ENCODE results near the gene CAMK2N1.

CAMK2N1 gene

DNA sequence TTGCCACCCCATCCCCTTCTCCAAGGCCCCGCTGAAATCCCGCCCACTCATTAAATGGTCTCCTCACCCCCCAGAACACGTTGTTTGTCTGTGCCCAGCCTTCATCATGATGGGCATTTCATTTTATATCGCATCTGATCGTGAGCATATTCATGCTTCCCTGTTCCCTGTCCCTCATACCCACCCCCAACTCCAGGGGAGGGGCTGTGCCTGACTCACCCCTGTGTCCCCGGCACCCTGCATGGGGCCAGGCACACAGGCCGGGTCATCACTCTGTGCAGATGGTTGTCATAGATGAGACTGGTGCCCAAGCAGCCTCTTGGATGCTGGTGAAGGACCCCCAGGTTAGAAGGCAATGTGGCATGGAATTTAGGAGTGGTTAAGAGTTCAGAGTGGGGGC lies 11.0 kb downstream of the CAMK2N1 start:
- Histone ChIP-seq H3K9ac (ENCODE audit: low read length) (no peak overlapping the region), H3K27ac (ENCODE audit: low read depth, low read length) (no peak overlapping the region), H3K36me3 (ENCODE audit: insufficient read depth, low read length) (no peaks in the 10 kb centered on the region), H3K27me3 (ENCODE audit: control insufficient read depth in 1 of 2, insufficient read depth in 2 of 2, low read length in 2 of 2) (no peaks in the 10 kb centered on the region), H3K4me1 (ENCODE audit: insufficient read depth, low read length) (peaks cover 20% of the 10 kb centered on the region), H3K4me3 (ENCODE audit: low read depth in 1 of 2, low read length in 2 of 2) (no peak overlapping the region), H3K9me3 (ENCODE audit: low read length) (no peaks in the 10 kb centered on the region)

- no peaks in the 10 kb centered on the region for H3K27me3 ChIP-seq (ENCODE audit: control insufficient read depth in 1 of 2, insufficient read depth in 2 of 2, low read length in 2 of 2)
- H3K4me1 ChIP-seq (ENCODE audit: insufficient read depth, low read length): peaks cover 20% of the 10 kb centered on the region
These were observed 11.6 kb downstream of the CAMK2N1 start for GRCh38 chr1:20474333-20474975.

GRCh38 chr1:20473894-20474293 lies 12.1 kb downstream of the CAMK2N1 start:
- Histone ChIP-seq H3K4me1 (ENCODE audit: insufficient read depth, low read length) (peaks cover 20% of the 10 kb centered on the region), H3K27me3 (ENCODE audit: control insufficient read depth in 1 of 2, insufficient read depth in 2 of 2, low read length in 2 of 2) (no peaks in the 10 kb centered on the region), H3K27ac (ENCODE audit: low read depth, low read length) (no peak overlapping the region), H3K9me3 (ENCODE audit: low read length) (no peaks in the 10 kb centered on the region), H3K4me3 (ENCODE audit: low read depth in 1 of 2, low read length in 2 of 2) (no peak overlapping the region), H3K9ac (ENCODE audit: low read length) (no peak overlapping the region), H3K36me3 (ENCODE audit: insufficient read depth, low read length) (no peaks in the 10 kb centered on the region)

More at GRCh38 chr1:20474333-20474975, 11.6 kb downstream of the CAMK2N1 start:
- Histone ChIP-seq H3K9me3 (ENCODE audit: low read length) (no peaks in the 10 kb centered on the region), H3K27ac (ENCODE audit: low read depth, low read length) (no peak overlapping the region), H3K4me3 (ENCODE audit: low read depth in 1 of 2, low read length in 2 of 2) (no peak overlapping the region), H3K36me3 (ENCODE audit: insufficient read depth, low read length) (no peaks in the 10 kb centered on the region), H3K9ac (ENCODE audit: low read length) (no peak overlapping the region)

- no peaks in the 10 kb centered on the region for H3K36me3 ChIP-seq (ENCODE audit: insufficient read depth, low read length)
- peaks cover 17% of the 10 kb centered on the region for H3K4me1 ChIP-seq (ENCODE audit: insufficient read depth, low read length)
- no peak overlapping the region for H3K9ac ChIP-seq (ENCODE audit: low read length)
- no peaks in the 10 kb centered on the region for H3K27me3 ChIP-seq (ENCODE audit: control insufficient read depth in 1 of 2, insufficient read depth in 2 of 2, low read length in 2 of 2)
- H3K4me3 ChIP-seq (ENCODE audit: low read depth in 1 of 2, low read length in 2 of 2): no peak overlapping the region
- H3K27ac ChIP-seq (ENCODE audit: low read depth, low read length): no peak overlapping the region
- no peaks in the 10 kb centered on the region for H3K9me3 ChIP-seq (ENCODE audit: low read length)
These were observed 12.9 kb downstream of the CAMK2N1 start for GRCh38 chr1:20472860-20473711.

- Histone ChIP-seq H3K9ac (ENCODE audit: low read length) (no peak overlapping the region), H3K4me3 (ENCODE audit: low read depth in 1 of 2, low read length in 2 of 2) (no peak overlapping the region), H3K27ac (ENCODE audit: low read depth, low read length) (no peak overlapping the region), H3K27me3 (ENCODE audit: control insufficient read depth in 1 of 2, insufficient read depth in 2 of 2, low read length in 2 of 2) (no peaks in the 10 kb centered on the region), H3K4me1 (ENCODE audit: insufficient read depth, low read length) (peaks cover 8% of the 10 kb centered on the region), H3K36me3 (ENCODE audit: insufficient read depth, low read length) (no peaks in the 10 kb centered on the region), H3K9me3 (ENCODE audit: low read length) (no peaks in the 10 kb centered on the region)
These were observed 13.9 kb downstream of the CAMK2N1 start for GRCh38 chr1:20472121-20472520.

GRCh38 chr1:20470194-20470593 lies 15.8 kb downstream of the CAMK2N1 start:
- Histone ChIP-seq H3K27ac (ENCODE audit: low read depth, low read length) (no peak overlapping the region), H3K36me3 (ENCODE audit: insufficient read depth, low read length) (no peaks in the 10 kb centered on the region), H3K27me3 (ENCODE audit: control insufficient read depth in 1 of 2, insufficient read depth in 2 of 2, low read length in 2 of 2) (no peaks in the 10 kb centered on the region), H3K4me1 (ENCODE audit: insufficient read depth, low read length) (no peaks in the 10 kb centered on the region), H3K4me3 (ENCODE audit: low read depth in 1 of 2, low read length in 2 of 2) (no peak overlapping the region), H3K9me3 (ENCODE audit: low read length) (no peaks in the 10 kb centered on the region), H3K9ac (ENCODE audit: low read length) (no peak overlapping the region)

- no peak overlapping the region for H3K9ac ChIP-seq (ENCODE audit: low read length)
- no peaks in the 10 kb centered on the region for H3K9me3 ChIP-seq (ENCODE audit: low read length)
- H3K36me3 ChIP-seq (ENCODE audit: insufficient read depth, low read length): no peaks in the 10 kb centered on the region
- H3K4me3 ChIP-seq (ENCODE audit: low read depth in 1 of 2, low read length in 2 of 2): no peak overlapping the region
- H3K4me1 ChIP-seq (ENCODE audit: insufficient read depth, low read length): no peaks in the 10 kb centered on the region
- no peaks in the 10 kb centered on the region for H3K27me3 ChIP-seq (ENCODE audit: control insufficient read depth in 1 of 2, insufficient read depth in 2 of 2, low read length in 2 of 2)
- H3K27ac ChIP-seq (ENCODE audit: low read depth, low read length): no peak overlapping the region
These were observed 16.5 kb downstream of the CAMK2N1 start for GRCh38 chr1:20469406-20470076.

DNA sequence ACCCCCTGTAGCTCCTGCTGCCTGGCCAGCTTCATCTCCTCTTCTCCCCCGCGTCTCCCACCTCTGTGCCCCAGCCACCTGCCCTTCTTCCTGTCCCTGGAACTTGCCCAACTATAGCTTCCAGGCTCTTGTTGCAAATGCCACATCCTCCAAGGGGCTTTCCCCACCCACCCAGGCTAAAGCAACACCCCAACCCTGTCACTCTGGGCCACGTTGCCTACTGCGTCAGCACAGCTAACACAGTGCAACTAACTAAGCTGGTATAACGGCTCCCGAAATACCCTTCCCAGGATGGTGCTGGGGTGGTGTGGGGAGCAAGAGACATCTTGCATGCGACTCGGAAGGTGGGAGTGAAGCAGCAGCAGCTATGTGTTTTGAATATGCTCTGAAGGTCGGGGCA lies 19.7 kb downstream of the CAMK2N1 start:
- Histone ChIP-seq H3K9me3 (ENCODE audit: low read length) (no peaks in the 10 kb centered on the region), H3K4me3 (ENCODE audit: low read depth in 1 of 2, low read length in 2 of 2) (no peak overlapping the region), H3K4me1 (ENCODE audit: insufficient read depth, low read length) (no peaks in the 10 kb centered on the region), H3K36me3 (ENCODE audit: insufficient read depth, low read length) (no peaks in the 10 kb centered on the region), H3K27ac (ENCODE audit: low read depth, low read length) (no peak overlapping the region), H3K9ac (ENCODE audit: low read length) (no peak overlapping the region), H3K27me3 (ENCODE audit: control insufficient read depth in 1 of 2, insufficient read depth in 2 of 2, low read length in 2 of 2) (no peaks in the 10 kb centered on the region)

- Histone ChIP-seq H3K27ac (ENCODE audit: low read depth, low read length) (no peak overlapping the region), H3K36me3 (ENCODE audit: insufficient read depth, low read length) (no peaks in the 10 kb centered on the region)
These were observed 20.8 kb downstream of the CAMK2N1 start for GRCh38 chr1:20465187-20465586.

GRCh38 chr1:20463502-20463901 lies 22.5 kb downstream of the CAMK2N1 start:
- H3K9me3 ChIP-seq (ENCODE audit: low read length): no peaks in the 10 kb centered on the region

More at GRCh38 chr1:20465187-20465586, 20.8 kb downstream of the CAMK2N1 start:
- Histone ChIP-seq H3K9me3 (ENCODE audit: low read length) (no peaks in the 10 kb centered on the region), H3K4me3 (ENCODE audit: low read depth in 1 of 2, low read length in 2 of 2) (no peak overlapping the region), H3K9ac (ENCODE audit: low read length) (no peak overlapping the region), H3K27me3 (ENCODE audit: control insufficient read depth in 1 of 2, insufficient read depth in 2 of 2, low read length in 2 of 2) (no peaks in the 10 kb centered on the region), H3K4me1 (ENCODE audit: insufficient read depth, low read length) (no peaks in the 10 kb centered on the region)

DNA sequence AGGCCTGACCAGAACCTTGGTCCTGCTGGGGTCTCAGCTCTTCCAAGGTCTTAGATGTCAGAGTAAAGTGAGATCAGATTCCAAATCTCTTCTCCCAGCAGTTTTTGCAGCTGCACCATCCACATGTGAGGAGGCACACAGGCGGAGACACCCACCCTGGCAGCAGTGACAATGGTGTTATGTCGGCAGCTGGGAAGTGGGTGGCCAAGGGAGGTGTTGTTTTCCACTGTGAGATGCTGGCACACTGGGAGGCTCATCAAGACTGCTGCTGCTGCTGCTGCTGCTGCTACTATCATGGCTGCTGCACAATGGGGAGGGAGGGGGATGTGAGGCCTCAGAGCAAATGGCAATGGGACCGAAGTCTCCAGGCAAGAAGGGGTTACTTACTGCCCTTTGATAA lies 23.6 kb downstream of the CAMK2N1 start:
- H3K9ac ChIP-seq (ENCODE audit: low read length): no peak overlapping the region
- H3K9me3 ChIP-seq (ENCODE audit: low read length): no peaks in the 10 kb centered on the region
- no peak overlapping the region for H3K4me3 ChIP-seq (ENCODE audit: low read depth in 1 of 2, low read length in 2 of 2)
- H3K36me3 ChIP-seq (ENCODE audit: insufficient read depth, low read length): no peaks in the 10 kb centered on the region
- H3K27ac ChIP-seq (ENCODE audit: low read depth, low read length): no peak overlapping the region
- no peaks in the 10 kb centered on the region for H3K4me1 ChIP-seq (ENCODE audit: insufficient read depth, low read length)
- H3K27me3 ChIP-seq (ENCODE audit: control insufficient read depth in 1 of 2, insufficient read depth in 2 of 2, low read length in 2 of 2): no peaks in the 10 kb centered on the region

More at GRCh38 chr1:20463502-20463901, 22.5 kb downstream of the CAMK2N1 start:
- Histone ChIP-seq H3K27ac (ENCODE audit: low read depth, low read length) (no peak overlapping the region), H3K27me3 (ENCODE audit: control insufficient read depth in 1 of 2, insufficient read depth in 2 of 2, low read length in 2 of 2) (no peaks in the 10 kb centered on the region), H3K36me3 (ENCODE audit: insufficient read depth, low read length) (no peaks in the 10 kb centered on the region), H3K4me3 (ENCODE audit: low read depth in 1 of 2, low read length in 2 of 2) (no peak overlapping the region), H3K9ac (ENCODE audit: low read length) (no peak overlapping the region), H3K4me1 (ENCODE audit: insufficient read depth, low read length) (no peaks in the 10 kb centered on the region)
